Measurements from ENCODE around the gene NUP214.
"Not testable (repeated sequence)": the region's sequence is repeated elsewhere in the genome, so short reads cannot be mapped to it uniquely, and the experiment has no call there.

Gene NUP214

GRCh38 chr9:131262327-131263032 lies 137.1 kb downstream of the NUP214 start:
- DNase-seq: peak; percentile 67 to 78 (median 70)

GRCh38 chr9:131263033-131263343 lies 137.6 kb downstream of the NUP214 start:
- not testable (repeated sequence) for DNase-seq

- no peak for DNase-seq
Measured at GRCh38 chr9:131263701-131264100, 138.3 kb downstream of the NUP214 start.

- no peak for DNase-seq
Measured at GRCh38 chr9:131264231-131264630, 138.8 kb downstream of the NUP214 start.

- no peak for DNase-seq
Measured at GRCh38 chr9:131266266-131267229, 141.2 kb downstream of the NUP214 start.

- DNase-seq: peak; percentile 94 to 95 (median 95)
Measured at GRCh38 chr9:131270171-131271015, 145.0 kb downstream of the NUP214 start.

GRCh38 chr9:131271016-131271273 lies 145.6 kb downstream of the NUP214 start:
- not testable (repeated sequence) for DNase-seq

GRCh38 chr9:131271506-131271931 lies 146.1 kb downstream of the NUP214 start:
- no peak for DNase-seq

- DNase-seq: no peak
Measured at GRCh38 chr9:131272212-131272611, 146.8 kb downstream of the NUP214 start.

- peak; percentile 70 to 82 (median 72) for DNase-seq
Measured at GRCh38 chr9:131273146-131273855, 147.9 kb downstream of the NUP214 start.

GRCh38 chr9:131273856-131274673 lies 148.7 kb downstream of the NUP214 start:
- peak; percentile 50 to 71 (median 61) for DNase-seq

- peak; percentile 74 to 84 (median 75) for DNase-seq
Measured at GRCh38 chr9:131274674-131275331, 149.4 kb downstream of the NUP214 start.

GRCh38 chr9:131275332-131276093 lies 150.1 kb downstream of the NUP214 start:
- DNase-seq: peak; percentile 67 to 75 (median 75)

GRCh38 chr9:131276094-131276888 lies 150.9 kb downstream of the NUP214 start, which contains the start of gene FAM78A:
TSS of gene FAM78A (minus strand) at chr9:131276510. CDS start at chr9:131276179, 331 bp downstream.
- DNase-seq: peak; percentile 79 to 92 (median 86)

GRCh38 chr9:131276891-131277286 lies 151.5 kb downstream of the NUP214 start:
- peak in 2 of 3 donors; percentile 44 to 65 for DNase-seq

- DNase-seq: peak in 2 of 3 donors; percentile 23 to 50
Measured at GRCh38 chr9:131277287-131277909, 152.0 kb downstream of the NUP214 start.

- DNase-seq: peak; percentile 73 to 87 (median 85)
Measured at GRCh38 chr9:131277910-131278701, 152.7 kb downstream of the NUP214 start.

GRCh38 chr9:131278702-131279111 lies 153.3 kb downstream of the NUP214 start:
- DNase-seq: no peak

Data from suppressor macrophage treated with lipopolysaccharide for 1 hour (primary cell).